ENCODE data around the gene NTF3.

Gene NTF3

GRCh38 chr12:5537771-5538170, 105.9 kb downstream of the NTF3 start:
- TF ChIP-seq CTCF (IDR thresholded peaks at IDR 0.05; ENCODE audit: low read depth, low read length) (no peak), EZH2phosphoT487 (IDR thresholded peaks at IDR 0.05; ENCODE audit: low read depth) (no peak)
- no peaks in the 10 kb centered on the region for H3K9me3 ChIP-seq (ENCODE audit: insufficient read depth, low read length)
- no peak overlapping the region for H2AFZ ChIP-seq (ENCODE audit: low read depth, low read length)
- no peak overlapping the region for H3K9ac ChIP-seq (ENCODE audit: low read length)
- no peak overlapping the region for H3K4me2 ChIP-seq (ENCODE audit: low read length)
- H3K4me3 ChIP-seq (ENCODE audit: low read length): no peak overlapping the region
- H4K20me1 ChIP-seq (ENCODE audit: insufficient read depth, low read length): no peaks in the 10 kb centered on the region
- H3K4me1 ChIP-seq (ENCODE audit: low read length): no peaks in the 10 kb centered on the region
- peaks cover 3% of the 10 kb centered on the region; the same call in 1 of the 2 replicates for H3K27me3 ChIP-seq (ENCODE audit: low read depth, low read length)
- H3K36me3 ChIP-seq (replicated peaks; ENCODE audit: low read depth, low read length): no peaks in the 10 kb centered on the region
- H3K79me2 ChIP-seq (ENCODE audit: low read length): no peaks in the 10 kb centered on the region
- no peak overlapping the region for H3K27ac ChIP-seq (ENCODE audit: low read length)
